DMS114 treated with DMSO at 0.1 percent for 48 hours (cell line): ENCODE measurements around the gene GFPT1.
A peak's percentile ranks its signal among the peaks of the same experiment; 100 is the strongest.
"Not testable (repeated sequence)": the region's sequence is repeated elsewhere in the genome, so short reads cannot be mapped to it uniquely, and the experiment has no call there.

Source experiments
- DNase-seq: peaks from one replicate; lab custom pipeline; 2025; ENCODE audit not compliant: unreplicated experiment; lab: John Stamatoyannopoulos, UW

GFPT1 gene

DNA sequence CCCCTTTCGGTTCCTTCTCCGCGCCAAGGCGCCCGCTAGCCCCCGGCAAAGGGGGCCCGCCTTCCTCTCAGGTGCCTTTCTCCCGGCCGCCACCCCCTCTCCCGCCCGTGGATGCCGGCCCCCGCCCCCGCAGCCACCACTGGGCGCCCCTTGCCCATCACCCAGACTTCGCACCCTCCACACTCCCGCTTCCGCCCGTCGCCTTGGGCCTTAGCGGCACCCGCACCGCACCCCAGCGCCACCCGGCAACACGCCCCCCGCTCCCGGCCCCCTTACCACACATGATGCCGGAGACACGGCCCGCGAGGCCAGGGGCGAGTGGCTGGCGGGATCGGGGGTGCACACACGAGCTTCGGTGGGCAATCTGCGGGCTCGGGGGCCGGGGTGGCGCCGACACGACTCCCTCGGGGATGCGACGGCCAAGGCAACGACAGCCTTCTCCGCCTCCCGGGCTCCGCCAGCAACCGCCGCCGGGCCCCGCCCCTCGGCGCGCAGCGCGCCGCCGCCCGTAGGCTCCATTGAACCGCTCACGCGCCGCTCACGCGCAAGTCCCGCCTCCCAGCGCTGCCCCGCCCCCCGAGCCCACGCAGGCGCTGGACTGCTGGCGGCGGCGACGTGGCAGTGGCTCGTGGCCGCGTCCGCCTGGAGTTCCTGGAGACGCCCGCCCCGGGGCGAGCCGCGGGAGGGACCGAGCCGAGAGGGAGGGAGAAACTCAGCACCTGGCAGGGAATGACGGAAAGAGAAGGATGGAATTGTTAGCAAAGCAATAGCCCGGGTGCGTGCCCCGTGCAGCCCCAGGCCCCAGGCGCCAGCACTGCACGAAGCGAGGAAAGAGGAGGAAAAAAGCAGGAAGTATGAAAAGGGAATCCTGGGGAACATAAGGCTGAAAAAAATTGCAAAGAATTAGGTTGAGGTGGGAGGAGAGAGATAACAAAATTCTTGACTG is at the start of gene GFPT1:
Gene GFPT1 (minus strand): TSS at position 439 of the 946 bp plus-strand sequence. CDS start 156 bp downstream, at position 283.
- DNase-seq, result peak; percentile 87

DNA sequence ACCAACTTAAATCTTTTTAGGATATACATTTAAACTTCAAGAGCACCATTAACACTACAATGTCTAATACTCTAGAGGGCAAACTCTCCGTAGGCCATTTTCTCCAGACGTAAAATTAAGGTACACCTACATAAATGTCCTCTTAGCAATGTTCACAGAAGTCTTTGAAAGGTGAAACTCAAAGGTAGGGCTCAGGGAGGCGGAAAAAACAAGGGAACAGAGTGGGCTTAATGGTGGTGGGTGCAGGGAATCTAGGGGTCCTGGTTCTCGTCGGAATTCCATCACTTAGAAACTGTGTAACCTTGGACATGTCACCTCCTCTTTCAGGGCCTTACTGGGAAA is 49.5 kb upstream of the GFPT1 start:
- no peak for DNase-seq

DNA sequence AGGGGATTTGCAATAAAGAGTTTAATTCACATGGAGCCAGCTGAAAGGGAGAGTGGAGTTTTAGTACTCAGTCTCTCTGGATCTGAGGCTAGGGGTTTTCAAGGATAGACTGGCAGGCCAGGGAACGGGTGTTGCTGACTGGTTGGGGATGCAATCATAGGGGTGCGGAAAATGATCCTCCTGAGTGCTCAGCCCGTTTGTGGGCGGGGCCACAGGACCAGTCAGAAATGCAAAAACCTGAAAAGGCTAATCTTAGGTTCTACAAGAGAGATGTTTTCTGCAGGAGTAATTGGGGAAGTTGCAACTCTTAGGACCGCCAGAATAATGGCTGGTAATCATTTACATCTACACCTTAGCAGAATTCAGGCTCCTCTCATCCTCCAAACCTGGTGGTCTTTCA is 47.7 kb upstream of the GFPT1 start:
- no peak for DNase-seq

DNA sequence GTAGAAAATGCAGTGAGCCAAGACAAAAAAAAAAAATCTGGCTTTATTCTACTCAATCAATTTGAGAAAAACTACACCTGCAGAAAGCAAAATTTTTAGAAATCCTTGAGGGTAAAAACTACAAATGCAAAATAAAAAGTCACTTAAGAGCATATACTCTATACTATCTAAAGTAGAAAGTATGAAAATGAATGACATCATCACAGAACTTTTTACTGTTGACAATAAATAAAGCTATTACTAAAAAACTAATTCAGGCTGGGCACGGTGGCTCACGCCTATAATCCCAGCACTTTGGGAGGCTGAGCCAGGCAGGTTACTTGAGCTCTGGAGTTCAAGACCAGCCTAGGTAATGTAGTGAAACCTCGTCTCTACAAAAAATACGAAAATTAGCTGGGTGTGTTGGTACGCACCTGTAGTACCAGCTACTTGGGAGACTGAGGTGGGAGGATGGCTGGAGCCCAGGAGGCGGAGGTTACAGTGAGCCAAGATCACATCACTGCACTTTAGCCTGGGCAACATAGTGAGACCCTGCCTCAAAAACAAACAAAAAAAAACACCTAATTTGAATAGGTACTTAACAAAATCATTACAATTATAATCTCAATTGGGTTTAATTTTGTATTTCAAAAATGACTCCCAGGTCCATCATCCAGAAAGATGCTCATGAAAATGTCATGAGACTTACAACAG is 42.6 kb upstream of the GFPT1 start:
- DNase-seq, result no peak

DNA sequence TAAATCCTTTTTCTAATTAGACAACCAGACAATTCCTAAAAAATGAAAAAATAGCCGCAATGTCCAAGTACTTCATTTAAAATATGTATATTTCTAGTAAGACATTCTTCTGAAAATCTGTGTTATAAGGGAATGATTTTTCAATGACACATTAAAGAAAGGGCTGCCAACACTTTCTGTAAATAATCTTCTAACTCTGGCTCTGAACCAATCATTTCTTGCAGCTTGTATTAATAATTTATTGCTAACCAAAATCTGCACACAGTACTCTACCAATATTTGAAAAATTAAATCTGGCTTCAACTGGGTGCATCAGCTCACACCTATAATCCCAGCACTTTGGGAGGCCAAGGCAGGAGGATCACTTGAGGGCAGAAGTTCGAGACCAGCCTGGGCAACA is 42.0 kb upstream of the GFPT1 start:
- no peak for DNase-seq

DNA sequence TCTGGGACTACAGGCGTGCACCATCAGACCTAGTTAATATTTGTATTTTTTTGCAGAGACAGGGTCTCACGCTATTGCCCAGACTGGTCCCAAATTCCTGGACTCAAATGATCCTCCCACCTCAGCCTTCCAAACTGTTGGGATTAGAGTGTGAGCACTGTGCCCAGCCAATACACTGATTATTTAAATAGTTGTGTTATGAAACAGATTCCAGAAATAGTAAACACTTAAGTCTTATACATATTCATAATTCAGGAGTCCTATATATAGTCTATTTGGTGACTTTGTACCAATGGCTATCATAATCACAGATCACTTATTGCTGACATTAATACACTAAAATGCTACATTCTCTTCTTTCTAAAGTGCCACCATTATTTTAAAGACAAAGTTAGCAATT is 37.4 kb upstream of the GFPT1 start:
- DNase-seq, result no peak

DNA sequence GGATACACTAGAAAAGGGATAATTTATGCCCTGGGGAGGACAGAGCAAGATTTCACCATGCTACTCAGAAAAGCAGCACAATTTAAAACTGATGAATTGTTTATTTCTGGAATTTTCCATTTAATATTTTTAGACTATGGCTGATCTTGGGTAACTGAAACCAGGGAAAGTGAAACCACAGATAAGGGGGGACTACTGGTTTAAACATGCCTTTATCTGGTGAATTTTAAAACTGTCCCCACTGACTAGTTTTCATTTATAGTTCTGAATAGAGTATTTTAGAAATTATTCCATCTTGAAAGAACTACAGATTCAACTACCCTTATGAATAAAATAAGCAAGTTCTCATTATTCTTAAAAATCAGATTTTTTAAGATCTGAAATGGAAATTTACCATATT is 35.2 kb upstream of the GFPT1 start:
- no peak for DNase-seq

DNA sequence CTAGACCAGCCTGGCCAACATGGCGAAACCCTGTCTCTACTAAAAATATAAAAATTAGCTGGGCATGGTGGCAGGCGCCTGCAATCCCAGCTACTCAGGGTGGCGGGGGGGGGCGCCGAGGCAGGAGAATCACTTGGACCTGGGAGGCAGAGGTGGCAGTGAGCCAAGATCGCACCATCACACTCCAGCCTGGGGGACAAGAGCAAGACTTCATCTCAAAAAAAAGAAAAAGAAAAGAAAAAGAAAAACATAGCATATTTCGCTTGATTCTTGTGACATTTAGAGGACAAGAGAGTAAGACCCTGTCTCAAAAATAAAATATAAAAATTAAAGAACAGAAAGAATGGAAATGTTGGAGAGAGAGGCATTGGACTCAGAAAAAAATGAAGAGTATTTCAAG is 32.1 kb upstream of the GFPT1 start:
- DNase-seq, result not testable (repeated sequence)

DNA sequence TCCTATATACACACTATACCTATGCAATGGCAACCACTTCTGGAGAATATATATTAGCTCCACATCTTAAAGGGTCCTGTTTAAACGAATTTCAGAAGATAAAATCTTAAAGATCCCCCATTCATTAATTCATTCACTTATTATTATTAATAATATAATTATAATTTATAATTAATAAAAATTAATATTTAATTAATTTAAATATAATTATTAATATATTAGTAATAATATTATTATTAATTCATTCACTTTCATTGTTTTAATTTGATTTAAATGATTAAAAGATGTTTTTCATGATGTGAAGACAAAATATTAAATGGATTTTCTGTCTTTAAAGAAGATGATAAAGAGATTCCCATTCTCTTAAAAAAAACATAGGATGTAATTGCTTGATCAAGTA is 29.1 kb upstream of the GFPT1 start:
- no peak for DNase-seq

DNA sequence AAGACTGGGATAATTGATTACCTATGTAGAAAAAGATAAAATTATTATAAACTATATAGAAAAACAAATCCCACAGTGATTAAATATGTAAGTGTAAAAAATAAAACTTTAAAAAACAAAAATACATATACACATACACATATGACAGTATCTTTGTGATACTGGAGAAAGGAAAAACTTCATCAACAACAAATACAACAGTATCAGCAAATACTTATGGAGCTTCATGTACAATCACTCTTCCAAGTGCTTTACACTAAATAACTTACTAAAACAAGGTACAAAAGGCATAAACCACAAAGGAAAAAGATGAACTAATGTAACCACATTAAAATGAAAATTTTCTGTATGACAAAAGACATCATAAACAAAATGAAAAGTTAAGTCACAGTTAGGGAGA is 24.1 kb upstream of the GFPT1 start:
- no peak for DNase-seq

DNA sequence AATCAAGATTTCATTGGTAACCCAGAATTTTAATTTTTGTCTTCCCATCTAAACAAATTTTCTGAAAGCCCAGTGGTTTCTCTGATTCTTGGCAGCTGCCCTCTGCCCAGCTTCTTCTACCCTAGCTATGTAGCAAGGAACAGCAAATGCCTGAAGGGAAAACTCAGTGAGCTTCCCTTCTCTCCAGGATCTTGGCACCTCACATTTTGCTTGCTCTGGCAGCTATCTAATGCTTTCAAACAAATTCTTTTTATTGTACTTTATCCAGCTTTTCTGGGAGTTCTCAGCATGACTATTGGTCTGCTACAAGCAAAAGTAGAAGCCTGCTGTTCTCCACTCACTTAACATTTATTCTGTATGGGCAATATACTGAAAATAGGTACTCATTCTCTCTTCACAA is 18.3 kb upstream of the GFPT1 start:
- no peak for DNase-seq

DNA sequence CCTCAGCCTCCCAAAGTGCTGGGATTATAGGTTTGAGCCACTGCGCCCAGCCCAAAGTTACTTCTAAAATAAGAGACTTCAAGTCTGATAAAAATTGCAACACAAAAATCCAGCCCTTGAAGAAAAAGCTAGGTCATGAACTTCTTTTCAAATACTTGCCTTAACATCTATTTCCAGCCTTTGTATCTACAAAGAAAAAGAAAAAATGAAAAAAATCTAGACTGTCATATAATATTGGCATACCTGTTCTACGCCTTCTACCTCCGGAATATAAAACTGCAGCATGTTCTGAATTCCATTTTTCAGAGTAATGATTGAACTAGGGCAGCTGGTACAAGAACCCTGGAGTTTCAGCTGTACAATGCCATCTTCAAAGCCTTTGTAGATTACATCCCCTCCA is 13.1 kb upstream of the GFPT1 start:
- no peak for DNase-seq

DNA sequence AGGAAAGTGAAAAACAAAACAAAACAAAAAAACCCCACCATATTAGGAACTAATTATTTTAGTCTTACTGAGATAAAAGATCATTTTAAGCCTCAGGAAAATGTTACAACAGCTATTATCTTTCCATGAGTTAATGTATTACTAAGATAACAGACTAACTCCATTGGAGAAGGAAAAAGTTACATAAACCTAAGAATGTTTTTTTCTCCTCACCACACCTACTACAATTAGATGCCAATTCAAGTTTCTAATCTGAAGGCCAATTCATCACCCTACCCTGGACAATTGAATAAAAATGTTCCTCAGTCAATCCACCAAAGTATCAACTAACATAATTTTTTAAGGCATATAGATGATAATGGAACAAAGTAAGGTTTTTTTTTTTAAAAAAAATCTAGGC is 10.2 kb upstream of the GFPT1 start:
- DNase-seq, result no peak

DNA sequence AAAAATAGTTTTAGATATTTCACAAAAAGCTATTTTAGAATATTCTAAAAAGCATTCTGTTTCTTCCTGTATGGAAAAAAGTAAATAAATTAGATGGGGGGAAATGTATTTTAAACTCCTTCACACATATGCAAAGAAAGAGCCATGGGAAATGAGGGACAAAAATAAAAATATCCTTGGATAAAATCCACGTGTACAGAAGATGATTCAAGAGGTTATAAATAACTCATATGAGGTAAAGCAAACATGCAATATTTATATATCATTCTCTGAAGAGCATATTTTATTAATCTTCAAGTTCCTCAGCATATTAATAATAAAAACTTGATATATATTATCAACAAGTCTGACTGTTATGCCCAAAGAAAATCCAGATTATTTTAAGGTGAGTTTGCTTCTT is 8.8 kb upstream of the GFPT1 start:
- DNase-seq, result no peak

DNA sequence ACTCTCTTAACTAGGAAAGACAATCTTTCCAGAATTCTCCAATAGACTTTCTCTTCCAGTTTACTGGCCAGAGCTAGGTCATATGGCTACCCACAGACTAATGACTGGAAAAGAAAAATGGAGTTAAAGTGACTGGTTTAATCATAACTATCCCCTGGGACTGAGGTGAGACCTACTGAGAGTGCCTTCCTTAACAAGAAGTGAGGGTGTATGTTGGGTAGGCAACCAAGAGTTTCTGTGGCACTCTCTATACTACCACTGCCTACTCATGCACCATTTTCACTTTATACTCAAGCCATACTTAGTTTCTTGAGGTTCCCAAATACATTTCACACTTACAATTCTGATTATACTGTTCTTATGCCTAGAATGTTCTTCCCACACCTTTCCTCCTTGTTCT is 6.9 kb upstream of the GFPT1 start:
- DNase-seq, result no peak

DNA sequence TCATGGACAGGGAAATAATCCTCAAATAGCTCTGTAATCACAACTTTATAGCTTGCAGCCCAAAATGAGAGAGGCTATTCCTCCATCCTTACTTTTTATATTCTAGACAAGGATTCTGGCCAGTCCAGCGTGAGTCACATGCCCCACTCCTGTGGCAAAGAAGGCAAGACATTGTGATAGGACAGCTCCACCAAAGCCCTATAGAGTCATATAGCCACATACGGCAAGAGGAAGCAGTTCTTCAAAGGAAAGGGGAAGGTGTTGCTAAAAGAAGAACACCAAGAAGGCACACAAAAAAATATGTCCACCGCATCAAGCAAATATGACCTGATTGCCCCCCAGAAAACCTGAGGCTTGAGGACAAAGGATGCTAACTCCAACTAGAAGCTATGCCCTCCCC is 3.4 kb upstream of the GFPT1 start:
- no peak for DNase-seq

DNA sequence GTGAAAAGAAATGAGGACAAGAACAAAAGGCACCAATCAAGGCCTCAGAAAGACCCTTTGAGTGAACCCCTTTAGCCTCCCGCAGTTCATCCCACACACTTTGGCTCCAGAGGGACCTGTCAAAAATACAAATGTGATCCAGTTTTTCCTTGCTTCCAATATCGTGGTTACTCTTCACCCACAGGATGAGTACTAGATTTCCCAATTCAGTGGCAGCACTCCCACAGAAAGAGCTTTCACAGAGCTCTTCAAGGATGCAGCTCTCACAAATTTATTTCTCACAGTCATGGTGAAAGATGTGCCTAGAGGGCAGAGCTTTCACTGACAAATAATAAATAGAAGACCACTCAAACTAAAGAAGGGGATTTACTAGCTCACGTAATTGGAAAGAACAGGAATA is 3.0 kb upstream of the GFPT1 start:
- DNase-seq, result no peak

DNA sequence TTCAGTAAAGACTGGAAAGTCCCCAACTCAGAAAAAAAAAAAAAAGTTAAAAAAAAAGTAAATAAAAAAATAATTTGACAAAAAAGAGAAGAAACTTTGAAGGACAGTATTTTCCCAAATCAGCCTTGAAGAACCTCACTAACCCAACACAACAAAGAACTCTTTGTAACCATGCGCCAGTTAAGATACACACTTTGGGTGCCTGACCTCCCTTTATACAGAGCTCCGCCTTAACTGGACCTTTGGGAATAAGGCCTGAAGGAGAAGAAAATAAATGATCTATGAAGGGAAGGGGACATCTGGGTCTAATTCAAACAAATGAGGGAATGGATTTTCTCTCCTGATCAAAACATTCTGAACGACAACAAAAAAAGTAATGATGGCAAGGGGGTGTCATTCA is 2.2 kb upstream of the GFPT1 start:
- DNase-seq, result no peak

DNA sequence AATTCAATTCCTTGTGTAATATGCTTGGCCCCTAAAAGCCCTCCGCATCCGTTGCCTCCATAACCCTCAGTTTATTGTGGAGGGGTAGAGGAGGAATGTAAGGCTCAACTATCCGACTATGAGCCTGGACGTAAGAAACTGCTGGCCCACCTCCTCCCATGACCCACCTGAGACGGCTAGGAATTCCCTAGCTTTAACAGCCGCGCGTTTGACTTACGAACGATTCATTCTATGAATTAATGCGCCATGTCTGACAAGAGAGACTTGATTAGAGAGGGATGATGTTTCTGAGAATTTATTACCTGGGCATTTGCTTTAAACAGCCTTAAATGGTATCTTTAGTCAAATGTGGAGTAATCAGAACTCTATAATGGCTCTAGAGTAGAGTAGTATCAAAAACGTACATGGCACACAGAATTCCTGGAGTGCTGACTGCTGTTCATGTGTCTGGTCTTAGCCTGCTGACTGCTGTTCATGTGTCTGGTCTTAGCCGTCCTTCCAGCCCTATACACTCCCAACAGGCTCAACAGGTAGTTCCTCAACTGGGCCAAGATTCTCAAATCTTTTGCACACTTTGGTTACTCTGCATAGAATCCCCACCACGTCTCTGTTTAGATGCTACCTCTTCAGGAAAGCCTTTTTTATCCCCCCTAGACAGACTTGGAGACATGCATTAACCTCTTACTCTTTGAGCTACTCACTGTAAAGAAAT is 899 bp upstream of the GFPT1 start:
- DNase-seq, result no peak

DNA sequence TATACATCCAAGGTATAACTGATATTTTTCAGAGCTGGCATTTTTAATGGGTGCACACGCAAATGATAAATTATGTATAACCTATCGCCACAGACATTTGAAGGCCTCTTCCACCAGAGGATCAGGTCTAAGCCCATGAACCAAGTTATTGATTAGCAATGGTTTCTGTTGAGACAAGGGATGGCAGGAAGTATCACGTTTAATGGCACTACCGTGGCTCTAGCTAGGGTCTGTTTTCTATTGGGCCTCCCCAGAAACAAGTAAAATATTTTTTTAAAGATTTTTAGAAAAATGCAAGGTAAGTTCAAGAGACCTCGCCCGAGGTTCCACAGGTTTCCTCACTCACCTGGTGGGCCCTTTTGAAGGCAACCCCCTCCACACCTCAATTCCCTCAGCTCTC is 667 bp downstream of the GFPT1 start:
- DNase-seq, result no peak

DNA sequence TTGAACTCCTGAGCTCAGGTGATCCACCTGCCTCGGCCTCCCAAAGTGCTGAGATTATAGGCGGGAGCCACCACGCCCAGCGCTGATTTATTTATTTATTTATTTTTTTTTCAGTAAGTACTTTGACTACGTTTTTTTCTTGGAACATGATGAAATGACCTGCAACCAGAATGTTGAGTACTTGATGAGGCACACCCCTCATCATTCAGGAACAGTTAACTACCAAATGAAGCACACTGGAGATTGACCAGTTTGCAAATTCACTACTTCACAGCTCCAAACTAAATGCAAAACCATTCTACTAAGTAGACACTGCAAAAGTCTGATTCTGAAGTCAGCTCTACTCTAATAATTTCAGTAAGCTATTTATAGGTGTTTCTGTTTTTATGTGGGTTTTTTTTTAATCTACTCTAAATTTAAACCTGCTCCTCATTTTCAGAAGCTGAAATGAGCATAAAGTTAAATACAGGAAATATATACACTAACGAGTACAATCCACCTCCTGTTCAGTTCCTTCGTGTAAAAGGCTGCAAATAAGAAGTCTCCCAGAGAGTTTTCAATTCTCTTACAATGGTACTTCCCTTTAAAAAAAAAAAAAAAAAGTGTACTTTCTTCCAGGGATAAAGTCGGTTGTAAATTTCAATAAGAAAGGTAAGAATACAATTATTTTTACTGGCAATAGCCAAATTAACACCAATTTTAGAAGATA is 1.4 kb downstream of the GFPT1 start:
- no peak for DNase-seq
